GM18870 (cell line): ENCODE measurements around the gene PRKG1.

ENCODE experiments used
- ATAC-seq: cut with Tn5 transposase; IDR thresholded peaks from one replicate; pipeline ENCODE4 v1.9.1; 2021; ENCODE audit warnings: moderate library complexity; ENCODE audit not compliant: unreplicated experiment

The PRKG1 gene

DNA sequence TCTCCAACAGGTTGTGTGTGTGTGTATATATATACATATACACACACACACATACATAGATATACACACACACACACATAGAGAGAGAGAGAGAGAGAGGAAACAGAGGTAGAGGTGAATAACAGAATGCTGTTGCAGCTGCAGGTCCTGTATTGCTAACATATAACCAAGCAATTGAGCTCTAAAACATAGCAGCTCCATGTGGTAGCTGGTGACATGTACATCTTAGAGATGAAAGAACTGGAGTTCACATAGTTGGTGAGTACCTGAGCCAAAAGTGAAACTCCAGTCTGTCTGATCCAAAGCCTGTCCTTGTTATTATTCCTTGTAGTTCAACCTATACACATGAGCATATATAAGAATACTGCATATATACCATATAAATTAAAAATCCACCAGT lies 778.0 kb downstream of the PRKG1 start:
- no peak for ATAC-seq

DNA sequence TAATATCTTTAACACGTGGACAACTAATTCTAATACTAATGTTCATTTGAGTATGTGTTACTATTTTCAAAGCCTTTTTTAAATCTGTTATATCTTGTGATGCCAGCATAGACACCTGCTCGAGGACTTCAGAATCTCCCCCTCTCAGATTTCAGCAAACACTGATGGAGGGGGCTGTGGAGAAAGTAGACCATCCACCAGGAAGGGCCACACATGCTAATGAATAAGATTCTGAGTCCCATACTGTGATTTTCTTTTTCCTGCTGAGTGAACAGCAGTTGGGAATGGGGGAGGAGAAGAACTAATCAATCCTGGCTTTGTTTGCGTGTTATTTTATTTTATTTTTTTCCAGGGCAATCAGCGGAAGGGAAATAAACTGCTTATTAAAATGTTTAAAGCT lies 783.0 kb downstream of the PRKG1 start:
- ATAC-seq, result no peak

DNA sequence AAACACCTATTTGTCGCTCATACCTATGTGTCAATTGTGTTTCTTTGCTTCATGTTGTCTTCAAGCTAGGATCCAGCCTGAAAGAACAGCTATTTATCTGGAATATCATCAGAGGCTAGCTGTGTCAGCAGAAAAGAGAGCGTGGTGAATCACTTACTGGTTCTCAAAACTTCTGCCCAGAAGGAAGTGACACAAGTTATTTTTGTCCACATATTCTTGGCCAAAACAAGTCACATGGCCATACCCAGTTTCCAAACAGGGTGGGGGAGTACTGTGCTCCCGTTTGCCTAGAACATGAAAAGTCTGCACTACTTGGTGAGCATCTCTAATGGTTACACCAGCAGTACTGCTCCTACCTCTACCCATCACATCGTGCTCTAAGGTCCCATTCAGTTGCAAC lies 786.0 kb downstream of the PRKG1 start:
- peak; percentile 78 for ATAC-seq

DNA sequence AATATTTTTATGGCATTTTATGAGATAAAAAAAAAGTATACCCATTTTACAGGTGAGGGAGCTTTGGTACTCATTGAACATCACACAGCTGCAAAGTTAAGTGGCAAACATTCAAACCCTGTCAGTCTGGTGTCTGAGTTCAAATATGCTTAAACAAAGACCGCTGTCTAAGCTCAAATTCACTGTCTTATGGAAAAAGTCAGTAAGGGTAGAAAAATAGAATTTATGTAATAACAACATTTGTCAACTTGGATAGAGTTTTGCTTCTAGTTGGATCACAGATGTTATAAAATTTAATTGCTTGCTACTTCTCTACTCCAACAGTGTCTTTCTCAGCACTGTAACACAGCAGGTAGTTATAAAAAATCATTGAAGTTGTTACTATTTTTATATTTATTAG lies 786.8 kb downstream of the PRKG1 start:
- ATAC-seq, result no peak

DNA sequence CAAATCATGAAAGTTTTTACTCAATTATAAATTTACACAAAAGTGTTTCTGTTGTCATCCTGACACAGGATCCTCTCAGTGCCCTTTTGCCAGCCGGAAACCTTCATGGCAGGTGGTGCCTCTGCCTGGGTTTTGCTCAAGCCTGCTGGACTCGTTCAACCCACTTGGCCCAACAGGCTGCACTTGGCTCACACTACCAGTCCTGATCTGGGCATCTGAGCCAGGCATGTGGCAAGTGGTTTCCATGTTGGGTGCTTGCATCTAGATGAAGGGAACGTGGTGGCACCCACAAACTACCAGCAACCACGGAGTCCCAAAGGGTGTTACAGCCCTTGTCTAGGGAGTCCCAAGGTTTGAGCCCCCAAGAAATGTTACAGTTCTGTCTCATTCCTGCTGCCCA lies 787.4 kb downstream of the PRKG1 start:
- no peak for ATAC-seq

DNA sequence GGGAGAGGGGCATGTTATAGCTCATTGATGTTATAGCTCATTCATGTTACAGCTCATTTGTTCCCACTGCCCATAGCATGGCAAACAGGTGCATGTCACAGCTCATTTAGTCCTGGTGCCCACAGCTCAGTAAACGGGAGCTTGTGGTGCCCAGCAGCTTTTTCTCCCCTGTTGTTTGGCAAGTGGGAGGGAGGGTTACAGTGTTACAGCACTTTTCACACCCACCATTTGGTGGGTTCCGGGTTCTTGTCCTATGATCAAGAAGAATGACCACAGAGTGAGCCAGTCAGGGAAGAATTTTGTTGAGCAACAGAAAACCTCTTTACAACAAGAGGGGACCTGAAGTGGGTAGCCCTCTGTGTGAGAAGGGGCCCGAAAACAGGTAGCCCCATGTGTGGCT lies 787.9 kb downstream of the PRKG1 start:
- no peak for ATAC-seq

DNA sequence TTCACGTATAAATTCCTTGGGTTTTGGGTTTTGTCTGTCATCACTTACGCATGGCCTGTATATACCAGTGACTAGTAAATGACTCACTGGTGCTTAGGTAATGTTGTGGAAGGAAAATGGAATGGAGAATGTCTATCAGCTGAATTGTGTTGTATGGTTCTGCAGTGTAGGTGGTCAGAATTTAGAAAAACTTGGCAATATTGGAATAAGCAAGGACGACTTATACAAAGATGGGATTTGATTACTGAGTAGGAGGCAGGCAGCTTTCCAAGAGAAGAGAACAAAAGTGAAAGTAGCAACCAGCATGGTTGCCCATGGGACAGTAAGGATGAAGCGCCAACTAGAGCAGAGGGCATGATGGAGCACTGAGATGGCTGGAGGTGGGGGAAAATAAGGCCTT lies 793.7 kb downstream of the PRKG1 start:
- ATAC-seq, result no peak

DNA sequence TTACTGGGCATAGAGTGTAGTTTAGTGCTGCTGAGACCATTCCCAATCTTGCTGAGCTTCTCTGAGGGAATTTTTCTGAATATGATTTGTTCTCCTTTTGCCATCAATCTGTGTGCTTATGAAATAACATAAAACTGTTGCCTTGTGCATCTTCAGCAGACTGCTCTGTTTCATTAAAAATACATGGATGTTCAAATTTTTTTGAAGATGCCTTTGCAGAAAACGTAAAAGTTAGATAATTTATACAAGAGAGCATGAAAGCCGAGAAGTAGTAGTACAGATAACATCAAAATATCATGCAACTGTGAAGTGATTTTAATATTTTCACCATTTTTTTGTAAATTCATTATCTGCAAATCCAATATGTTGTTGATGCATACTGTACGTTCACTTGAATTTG lies 799.8 kb downstream of the PRKG1 start:
- no peak for ATAC-seq

DNA sequence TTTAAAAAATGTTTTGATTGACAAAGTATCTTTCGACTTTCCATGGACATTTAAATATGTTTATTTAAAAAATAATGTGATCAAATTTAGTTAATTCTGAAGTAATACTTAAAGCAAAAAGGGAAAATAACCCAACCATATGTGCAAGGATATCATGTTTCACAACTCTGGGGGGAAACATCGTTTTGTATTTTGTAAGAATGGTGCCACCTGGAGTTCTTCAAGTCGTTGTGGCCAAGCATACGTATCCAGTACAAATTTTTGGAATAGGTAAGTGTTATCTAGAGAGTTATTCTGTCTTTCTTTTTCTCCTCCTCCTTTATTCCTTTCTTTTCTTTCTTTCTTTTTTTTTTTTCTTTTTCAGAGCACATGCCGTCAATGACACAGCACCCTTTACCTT lies 801.3 kb downstream of the PRKG1 start:
- ATAC-seq, result no peak

DNA sequence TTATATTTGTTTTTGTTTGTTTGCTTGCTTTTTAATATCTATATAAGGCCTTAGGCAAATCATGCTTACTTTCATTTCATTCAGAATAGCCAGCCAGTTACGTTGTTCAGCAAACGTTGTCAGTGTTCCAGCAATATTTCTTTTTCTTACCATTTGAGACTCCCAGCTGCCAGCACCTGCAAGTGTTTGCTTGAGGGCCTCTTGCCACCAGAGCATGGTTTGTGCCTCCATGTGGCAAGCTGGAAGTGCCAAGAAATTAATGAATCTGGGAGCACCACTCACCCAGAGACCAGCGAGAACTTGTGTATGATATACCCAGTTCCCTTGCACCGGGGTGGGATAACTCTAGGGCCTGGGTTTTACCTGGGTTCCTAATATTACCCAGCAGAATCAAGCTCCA lies 802.2 kb downstream of the PRKG1 start:
- no peak for ATAC-seq

DNA sequence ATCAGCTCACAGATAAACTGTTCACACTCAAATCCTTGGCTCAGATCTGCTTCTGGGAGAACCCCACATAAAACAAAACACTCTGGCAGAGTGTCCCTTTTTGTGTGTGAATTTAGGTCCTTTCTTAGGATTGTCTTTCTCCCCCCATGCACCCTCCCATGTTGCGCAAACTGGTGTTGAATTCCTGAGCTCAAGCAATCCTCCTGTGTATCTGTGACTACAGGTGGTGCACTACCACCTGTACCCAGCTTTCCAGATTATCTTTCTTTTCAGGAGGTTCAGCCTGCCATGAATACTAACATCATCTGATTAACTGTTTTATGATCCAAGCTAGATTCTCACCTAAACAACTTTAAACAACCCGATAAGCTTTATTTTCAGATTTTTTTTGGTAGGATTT lies 802.7 kb downstream of the PRKG1 start:
- no peak for ATAC-seq

DNA sequence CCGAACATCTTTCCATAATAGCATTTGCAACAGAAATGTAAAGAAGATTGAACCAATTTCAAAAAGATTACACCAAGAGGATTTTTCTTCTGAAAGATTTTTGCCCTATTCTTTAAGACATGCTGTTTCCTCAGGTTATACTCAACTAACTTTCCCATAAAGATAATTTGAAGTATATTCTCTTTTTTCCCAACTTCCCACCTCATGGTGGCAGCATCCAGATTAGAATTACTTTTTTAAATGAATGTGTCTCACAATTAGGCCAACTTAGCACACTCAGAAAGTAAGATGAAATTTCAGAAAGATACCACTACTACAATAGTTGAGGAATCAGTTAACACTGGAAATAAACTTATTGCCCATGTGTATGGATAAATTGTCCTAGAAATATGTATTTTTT lies 803.3 kb downstream of the PRKG1 start:
- no peak for ATAC-seq

DNA sequence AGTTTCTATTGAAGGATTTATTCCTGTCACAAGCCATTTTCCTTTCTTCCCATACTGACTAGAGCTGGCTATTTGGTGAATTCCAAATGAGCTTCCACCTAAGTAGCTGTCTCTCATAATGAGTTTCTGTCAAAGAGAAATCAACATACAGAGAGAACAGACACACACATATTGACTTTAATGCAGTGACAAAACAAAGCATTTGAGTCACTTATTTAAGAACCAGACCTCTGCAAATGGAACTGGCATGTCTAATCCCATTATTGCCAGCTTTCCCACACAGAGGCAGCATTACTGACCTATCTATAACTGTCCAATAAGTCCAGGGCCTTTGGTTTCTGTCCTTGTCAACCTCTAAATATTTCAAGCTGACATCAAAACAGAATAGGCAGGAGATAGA lies 804.4 kb downstream of the PRKG1 start:
- peak; percentile 1 for ATAC-seq

DNA sequence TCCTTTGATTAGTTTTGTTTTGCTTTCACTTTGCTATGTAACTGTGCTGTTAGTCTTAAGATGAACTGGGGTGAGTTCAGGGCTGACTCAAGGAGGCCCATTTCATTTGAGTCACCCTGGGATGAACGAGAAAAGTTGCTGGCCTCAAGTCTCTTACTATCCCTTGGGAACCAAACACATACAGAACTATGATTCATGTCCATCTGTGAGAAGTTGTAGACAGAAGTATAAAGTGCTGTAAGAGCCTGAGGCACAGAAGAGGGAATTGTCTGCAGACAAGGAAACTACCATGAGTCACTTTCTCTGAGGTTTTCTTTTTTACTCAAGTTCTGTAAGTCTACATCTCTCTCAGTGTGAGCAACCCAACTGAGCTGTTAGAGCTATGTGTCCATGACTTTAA lies 805.0 kb downstream of the PRKG1 start:
- ATAC-seq, result peak; percentile 97

DNA sequence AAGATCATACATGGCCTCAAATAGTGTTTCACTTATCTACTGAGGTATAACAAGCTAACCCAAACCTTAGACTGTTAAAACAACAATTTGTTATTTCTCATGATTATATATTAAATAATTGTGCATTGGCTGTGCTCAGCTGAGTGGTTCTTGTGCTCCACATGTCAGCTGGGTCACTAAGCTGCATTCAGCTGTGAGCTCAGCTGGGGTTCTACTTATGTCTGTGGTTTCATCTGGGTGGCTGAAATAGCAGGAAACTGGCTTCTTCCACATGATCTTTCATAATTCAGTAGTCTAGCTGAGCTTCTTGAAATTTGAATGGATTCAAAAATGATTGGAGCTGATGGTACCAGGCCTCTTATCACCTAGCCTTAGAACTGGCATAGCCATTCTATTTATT lies 806.9 kb downstream of the PRKG1 start:
- ATAC-seq, result no peak

DNA sequence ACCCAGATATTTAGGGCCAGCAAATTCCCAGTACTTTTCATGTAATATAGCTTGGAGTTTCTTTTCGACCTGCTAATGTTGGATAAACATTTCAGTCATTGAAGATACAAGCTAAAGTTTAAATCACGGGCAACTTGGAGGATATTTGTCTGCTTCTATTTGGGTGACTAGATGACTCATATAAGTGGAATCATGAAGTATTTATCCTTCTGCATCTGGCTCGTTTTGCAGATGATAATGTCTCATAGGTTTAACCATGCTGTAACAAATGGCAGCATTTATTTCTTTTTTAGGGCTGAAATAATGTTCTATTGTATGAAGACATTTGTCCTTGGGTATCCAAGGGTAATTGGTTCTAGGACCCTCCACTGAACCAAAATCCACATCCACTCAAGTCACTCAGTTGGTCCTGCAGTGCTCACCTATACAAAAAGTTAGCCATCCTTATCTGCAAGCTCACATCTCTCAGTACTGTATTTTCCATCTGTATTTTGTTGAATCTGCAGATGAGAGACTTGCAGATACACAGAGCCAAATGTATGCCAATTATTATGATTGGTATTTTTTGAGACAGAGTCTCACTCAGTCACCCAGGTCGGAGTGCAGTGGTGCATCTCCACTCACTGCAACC lies 812.3 kb downstream of the PRKG1 start:
- no peak for ATAC-seq

DNA sequence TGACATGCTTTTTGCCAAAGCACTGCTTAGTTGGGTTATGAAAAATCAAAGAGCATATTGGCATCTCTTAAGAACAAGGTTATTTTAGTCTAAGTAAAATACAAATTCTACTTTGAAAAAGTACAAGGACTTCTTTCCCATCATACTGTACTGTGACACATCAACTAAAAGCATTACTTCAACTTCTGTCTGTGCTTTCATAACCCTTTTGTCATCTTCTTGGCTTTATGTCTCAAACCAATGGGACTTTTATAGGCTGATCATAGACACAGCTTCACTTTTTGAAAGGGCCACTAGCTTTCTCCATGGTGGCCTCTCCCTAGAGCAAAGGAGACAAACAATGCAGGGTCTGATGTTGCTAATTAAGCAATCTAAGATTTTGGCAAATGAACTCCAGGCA lies 814.0 kb downstream of the PRKG1 start:
- ATAC-seq, result no peak

DNA sequence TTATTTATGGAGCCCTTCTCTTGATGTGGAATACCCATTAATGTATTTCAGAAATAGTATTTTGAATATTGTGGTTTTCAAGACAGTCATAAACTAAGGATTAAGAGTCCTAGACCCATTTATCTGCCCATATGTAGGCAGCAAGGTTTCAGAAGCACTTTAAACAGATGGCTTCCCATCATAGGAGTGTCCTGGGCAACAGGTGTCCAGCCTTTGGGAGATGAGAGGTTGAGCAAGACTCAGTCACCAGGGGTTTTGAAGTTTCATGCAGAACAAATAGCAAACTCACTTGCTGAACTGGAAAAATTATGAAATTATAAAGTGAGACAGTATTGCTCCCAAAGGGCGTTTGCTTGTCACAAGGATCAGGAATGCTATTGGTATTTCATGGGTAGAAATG lies 818.0 kb downstream of the PRKG1 start:
- no peak for ATAC-seq

DNA sequence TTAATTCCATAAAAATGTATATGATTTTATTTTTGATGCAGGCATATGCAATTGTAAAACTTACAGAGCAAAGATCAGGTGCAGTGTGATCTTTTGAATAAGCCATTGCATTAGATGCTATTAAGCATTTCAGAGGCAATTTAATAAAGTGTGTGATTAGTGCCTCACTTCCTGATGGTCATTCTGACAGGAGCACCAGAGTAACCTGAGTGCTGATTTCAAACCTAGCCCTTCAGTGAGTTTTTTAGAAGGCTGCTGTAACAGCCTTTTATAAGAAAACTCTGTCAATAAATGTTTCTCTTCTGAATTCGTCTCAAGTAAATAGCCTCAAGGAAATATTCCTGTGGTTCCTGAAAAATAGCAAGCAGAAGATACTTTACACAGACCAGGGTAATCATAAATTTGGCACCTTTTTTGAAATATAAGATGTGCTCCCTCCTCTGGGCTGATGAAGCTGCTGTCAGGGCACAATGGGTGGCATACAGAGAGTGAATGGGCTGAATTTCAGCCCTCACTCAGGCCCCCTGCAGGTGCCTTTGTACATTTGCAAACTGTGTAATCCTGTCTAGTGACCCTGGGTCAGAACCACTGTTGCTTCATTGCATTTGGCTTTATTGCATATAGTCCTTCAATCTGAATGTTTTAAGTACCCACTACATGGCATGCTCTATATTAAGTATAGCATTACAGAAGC lies 818.8 kb downstream of the PRKG1 start:
- ATAC-seq, result peak; percentile 83

DNA sequence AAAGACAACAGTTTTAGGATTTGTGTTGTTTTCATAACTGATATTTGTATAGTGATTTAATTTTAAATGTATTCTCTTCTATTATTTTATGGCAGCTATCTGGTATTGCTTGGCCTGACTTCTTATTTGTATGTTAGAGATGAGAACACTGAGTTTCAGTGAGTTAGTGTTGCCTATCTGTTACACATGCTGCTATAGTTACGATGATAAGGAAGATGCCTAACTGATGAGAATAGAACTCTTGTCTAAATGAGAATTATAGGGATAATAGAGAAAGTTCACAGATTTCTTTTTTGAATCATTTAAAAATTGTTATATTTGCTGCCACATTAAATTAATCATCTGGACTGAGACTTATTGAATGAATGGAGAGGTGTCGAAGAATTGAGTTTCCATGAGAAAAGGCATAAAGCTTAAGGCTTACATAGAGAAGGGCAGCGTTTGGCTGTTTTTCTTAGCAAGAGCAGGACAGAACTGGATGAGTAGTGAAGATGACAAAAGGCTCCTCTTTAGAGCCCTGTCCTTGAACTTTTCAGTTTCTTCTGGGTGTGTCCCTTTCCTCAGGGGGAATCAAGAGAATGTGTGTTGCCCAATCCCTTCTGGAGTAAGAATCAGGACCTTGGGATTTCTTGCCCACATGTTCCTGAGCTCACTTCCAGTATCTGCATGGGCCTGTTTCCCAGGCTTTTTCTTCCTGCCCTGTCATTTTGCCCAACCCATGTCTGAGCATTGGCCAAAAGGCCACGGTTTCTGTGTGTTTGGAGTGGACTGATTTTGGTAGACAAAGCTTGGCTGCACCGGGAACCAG lies 820.7 kb downstream of the PRKG1 start:
- ATAC-seq, result no peak

DNA sequence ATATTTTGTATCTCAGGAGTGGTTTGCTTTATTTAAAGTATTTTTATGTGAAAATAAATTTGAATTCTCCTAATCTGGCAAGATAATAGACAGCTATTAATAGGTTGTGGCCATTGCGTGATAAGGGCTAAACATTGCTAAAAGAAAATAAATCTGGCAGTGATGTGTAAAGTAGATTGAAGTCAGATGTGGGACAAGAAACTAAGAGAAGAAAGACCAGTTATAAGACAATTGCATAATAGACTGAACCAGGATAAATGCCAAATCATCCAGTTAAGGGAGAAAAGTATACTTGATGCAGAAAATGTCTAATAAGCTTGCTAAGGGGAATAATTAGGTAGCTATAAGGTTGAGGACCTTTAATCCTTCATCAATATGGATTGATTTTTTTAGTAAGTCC lies 822.6 kb downstream of the PRKG1 start:
- ATAC-seq, result no peak

DNA sequence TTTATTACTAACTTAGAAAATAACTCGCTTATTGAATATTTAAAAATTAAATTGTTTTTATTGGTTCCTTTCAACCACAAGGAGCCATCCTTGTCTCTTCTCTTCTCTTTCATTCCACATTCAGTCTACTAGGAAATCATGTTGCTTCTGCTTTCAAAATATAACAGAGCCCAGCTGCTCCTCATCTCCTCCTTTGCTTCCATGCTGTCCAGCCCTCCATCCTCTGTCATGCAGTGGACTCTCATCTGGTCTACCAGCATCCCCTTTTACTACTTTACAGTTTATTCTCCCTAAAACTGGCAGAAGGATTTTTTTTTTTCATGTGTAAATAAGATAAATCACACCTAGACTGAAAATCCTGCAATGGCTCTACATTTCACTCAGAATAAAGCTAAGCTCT lies 823.3 kb downstream of the PRKG1 start:
- ATAC-seq, result no peak
